ACC112 (cell line): Measurements from ENCODE around the gene TMEM39B.

Experiments
- H2AFZ ChIP-seq: fragments of 200-600 bp; sonication (generic); one replicate; pipeline ENCODE4 v1.6.0; 2017; ENCODE audit warnings: antibody characterized with exemption, low read length; ENCODE audit not compliant: unreplicated experiment
- H3K27ac ChIP-seq: fragments of 200-600 bp; sonication (generic); 2 replicates; pipeline ENCODE4 v1.5.1; 2014; ENCODE audit warnings: low read depth, mild to moderate bottlenecking, antibody characterized with exemption, low read length, moderate library complexity
- H3K27me3 ChIP-seq: fragments of 200-600 bp; sonication (generic); 2 replicates; pipeline ENCODE4 v1.6.1; 2014; ENCODE audit warnings: mild to moderate bottlenecking, antibody characterized with exemption, low read length, moderate library complexity, mixed read lengths; ENCODE audit not compliant: insufficient read depth
- H3K36me3 ChIP-seq: fragments of 200-600 bp; sonication (generic); 2 replicates; pipeline ENCODE4 v1.6.1; 2016; ENCODE audit warnings: mild to moderate bottlenecking, antibody characterized with exemption, low read length, moderate library complexity, mixed read lengths; ENCODE audit not compliant: insufficient read depth
- H3K4me1 ChIP-seq: fragments of 200-600 bp; sonication (generic); one replicate; pipeline ENCODE4 v1.6.1; 2016; ENCODE audit warnings: low read length, mixed read lengths; ENCODE audit not compliant: insufficient read depth, unreplicated experiment, control insufficient read depth
- H3K4me3 ChIP-seq: fragments of 200-600 bp; sonication (generic); 2 replicates; pipeline ENCODE4 v1.5.1; 2014; ENCODE audit warnings: mild to moderate bottlenecking, low read depth, low read length
- H3K79me2 ChIP-seq: fragments of 200-600 bp; sonication (generic); one replicate; pipeline ENCODE4 v1.6.0; 2016; ENCODE audit warnings: low read length; ENCODE audit not compliant: control insufficient read depth, unreplicated experiment, insufficient read depth

TMEM39B gene

GRCh38 chr1:32072622-32073298 is at the start of gene TMEM39B:
TSS of gene TMEM39B (plus strand) at chr1:32072939. CDS start at chr1:32073048, 109 bp downstream.
- Histone ChIP-seq H3K4me1 (peaks cover 48% of the 10 kb centered on the region), H3K27ac (peak within 1 kb of the TSS; percentile 74), H3K36me3 (peaks cover 9% of the 10 kb centered on the region), H3K27me3 (no peaks in the 10 kb centered on the region), H3K4me3 (peak within 1 kb of the TSS; percentile 77), H3K79me2 (peaks cover 30% of the 10 kb centered on the region), H2AFZ (peak within 1 kb of the TSS; percentile 39)

DNA sequence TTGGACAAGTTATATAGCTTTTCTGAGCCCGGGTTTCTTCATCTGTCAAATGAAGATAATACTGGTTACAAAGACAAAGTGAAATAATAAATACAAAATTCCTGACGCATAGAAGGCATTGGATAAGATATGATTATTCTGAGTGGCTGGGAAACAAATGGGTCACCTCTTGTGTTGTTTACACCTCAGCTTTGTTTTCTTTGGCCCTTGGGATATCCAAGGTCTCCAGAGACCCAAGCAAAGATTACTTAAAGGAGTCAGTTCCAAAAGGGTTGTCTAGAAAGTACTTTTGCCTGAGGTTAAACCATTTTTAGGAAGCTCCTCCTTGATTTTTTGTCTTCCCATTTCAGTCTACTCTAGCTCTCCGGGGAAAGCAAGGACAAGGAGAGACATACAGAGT is 49.4 kb upstream of the TMEM39B start:
- H3K4me3 ChIP-seq = no peak overlapping the region
- peaks cover 5% of the 10 kb centered on the region for H3K36me3 ChIP-seq
- no peak overlapping the region for H3K27ac ChIP-seq
- H3K4me1 ChIP-seq = peaks cover 27% of the 10 kb centered on the region
- peaks cover 96% of the 10 kb centered on the region for H3K79me2 ChIP-seq
- H3K27me3 ChIP-seq = no peaks in the 10 kb centered on the region
- no peak overlapping the region for H2AFZ ChIP-seq

GRCh38 chr1:32025515-32025914 is 47.2 kb upstream of the TMEM39B start:
- no peak overlapping the region for H3K4me3 ChIP-seq
- H3K79me2 ChIP-seq = peaks cover 96% of the 10 kb centered on the region
- peaks cover 10% of the 10 kb centered on the region for H3K4me1 ChIP-seq
- no peak overlapping the region for H3K27ac ChIP-seq
- no peak overlapping the region for H2AFZ ChIP-seq
- no peaks in the 10 kb centered on the region for H3K27me3 ChIP-seq
- peaks cover 5% of the 10 kb centered on the region for H3K36me3 ChIP-seq

DNA sequence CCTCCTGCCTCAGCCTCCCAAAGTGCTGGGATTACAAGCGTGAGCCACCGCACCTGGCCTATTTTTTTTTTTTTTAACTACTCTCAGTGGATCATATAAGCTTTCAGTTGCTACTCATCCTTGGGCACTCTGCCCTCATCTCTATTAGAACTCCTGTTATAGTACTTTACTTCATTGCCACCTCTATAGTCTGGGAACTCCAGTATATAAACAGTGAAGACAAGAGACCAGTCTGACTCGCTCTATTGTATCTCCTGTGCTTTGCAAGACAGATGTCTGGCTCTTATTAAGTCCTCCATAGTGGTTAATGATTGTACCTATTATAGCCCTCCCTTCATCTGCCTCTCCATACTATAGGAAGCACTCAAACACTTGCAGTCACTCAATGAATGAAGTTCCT is 44.0 kb upstream of the TMEM39B start:
- H3K27me3 ChIP-seq = no peaks in the 10 kb centered on the region

GRCh38 chr1:32031578-32032274 is 41.0 kb upstream of the TMEM39B start:
- Histone ChIP-seq H3K27ac (peak overlapping the region; percentile 40; the same call in 1 of the 2 replicates), H3K36me3 (peaks cover 33% of the 10 kb centered on the region)

More for the DNA sequence above, 44.0 kb upstream of the TMEM39B start:
- peaks cover 94% of the 10 kb centered on the region for H3K79me2 ChIP-seq
- peaks cover 17% of the 10 kb centered on the region for H3K4me1 ChIP-seq
- no peak overlapping the region for H2AFZ ChIP-seq
- H3K27ac ChIP-seq = no peak overlapping the region
- no peak overlapping the region for H3K4me3 ChIP-seq
- H3K36me3 ChIP-seq = peaks cover 19% of the 10 kb centered on the region

GRCh38 chr1:32032275-32032615 is 40.5 kb upstream of the TMEM39B start:
- H3K4me1 ChIP-seq = peaks cover 15% of the 10 kb centered on the region
- peaks cover 34% of the 10 kb centered on the region for H3K36me3 ChIP-seq
- peaks cover 86% of the 10 kb centered on the region for H3K79me2 ChIP-seq
- no peak overlapping the region for H3K4me3 ChIP-seq
- no peak overlapping the region for H2AFZ ChIP-seq
- peak overlapping the region; percentile 29; the same call in 1 of the 2 replicates for H3K27ac ChIP-seq
- no peaks in the 10 kb centered on the region for H3K27me3 ChIP-seq

More at GRCh38 chr1:32031578-32032274, 41.0 kb upstream of the TMEM39B start:
- H3K4me3 ChIP-seq = no peak overlapping the region
- peaks cover 88% of the 10 kb centered on the region for H3K79me2 ChIP-seq
- H3K27me3 ChIP-seq = no peaks in the 10 kb centered on the region
- H2AFZ ChIP-seq = no peak overlapping the region
- peaks cover 15% of the 10 kb centered on the region for H3K4me1 ChIP-seq

- Histone ChIP-seq H3K27me3 (no peaks in the 10 kb centered on the region), H3K36me3 (peaks cover 58% of the 10 kb centered on the region), H3K27ac (no peak overlapping the region), H3K79me2 (peaks cover 76% of the 10 kb centered on the region), H3K4me3 (no peak overlapping the region), H2AFZ (no peak overlapping the region), H3K4me1 (peaks cover 15% of the 10 kb centered on the region)
Observed at GRCh38 chr1:32035119-32035518, 37.6 kb upstream of the TMEM39B start.

DNA sequence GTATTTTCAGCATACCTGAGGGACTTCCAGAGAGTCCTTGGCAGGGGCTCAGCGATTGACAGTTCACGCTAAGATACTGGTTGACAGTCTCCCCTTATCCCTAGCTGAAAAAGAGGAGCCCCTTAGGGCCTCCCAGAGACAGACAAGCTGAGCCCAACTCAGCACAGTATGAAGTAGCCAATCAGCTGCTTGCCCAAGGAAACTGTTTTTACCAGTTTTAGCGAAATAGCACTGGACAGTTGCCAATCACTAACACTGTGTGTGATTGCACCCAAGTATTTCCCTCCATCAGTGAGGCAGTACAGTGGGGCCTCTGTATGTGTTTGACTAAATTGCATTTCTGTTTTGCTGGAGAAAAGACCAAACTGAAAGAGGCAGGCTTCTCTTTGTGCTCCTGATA is 32.0 kb upstream of the TMEM39B start:
- Histone ChIP-seq H3K4me3 (no peak overlapping the region), H3K27ac (no peak overlapping the region), H3K36me3 (peaks cover 42% of the 10 kb centered on the region), H3K27me3 (no peaks in the 10 kb centered on the region), H2AFZ (no peak overlapping the region), H3K4me1 (no peaks in the 10 kb centered on the region), H3K79me2 (peaks cover 27% of the 10 kb centered on the region)

GRCh38 chr1:32042330-32042729 is 30.4 kb upstream of the TMEM39B start:
- peaks cover 34% of the 10 kb centered on the region for H3K36me3 ChIP-seq
- no peaks in the 10 kb centered on the region for H3K4me1 ChIP-seq
- peaks cover 16% of the 10 kb centered on the region for H3K79me2 ChIP-seq
- H3K4me3 ChIP-seq = no peak overlapping the region
- no peak overlapping the region for H2AFZ ChIP-seq
- no peaks in the 10 kb centered on the region for H3K27me3 ChIP-seq
- H3K27ac ChIP-seq = no peak overlapping the region

DNA sequence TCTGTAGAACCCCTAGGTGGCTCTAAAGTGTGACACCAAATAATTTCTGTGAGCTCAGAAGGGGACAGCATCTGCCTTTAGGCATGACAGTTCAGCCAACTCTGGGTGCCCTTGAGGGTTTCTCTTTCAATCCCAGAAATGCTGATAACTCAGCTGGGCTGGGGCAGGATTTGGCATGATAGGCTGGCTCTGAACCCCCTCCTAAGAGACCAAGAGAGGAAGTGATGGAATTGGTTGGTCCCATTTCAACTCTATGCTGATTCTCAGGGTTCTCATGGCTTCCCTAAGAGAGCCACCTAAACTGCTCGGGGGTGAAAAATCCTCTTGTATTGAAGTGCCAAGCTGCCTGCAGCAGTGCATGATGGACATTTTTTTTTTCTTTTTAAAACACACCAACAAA is 28.5 kb upstream of the TMEM39B start:
- peaks cover 28% of the 10 kb centered on the region for H3K36me3 ChIP-seq
- H3K4me1 ChIP-seq = no peaks in the 10 kb centered on the region
- no peak overlapping the region for H3K27ac ChIP-seq
- no peak overlapping the region for H2AFZ ChIP-seq
- H3K27me3 ChIP-seq = no peaks in the 10 kb centered on the region
- peaks cover 9% of the 10 kb centered on the region for H3K79me2 ChIP-seq
- no peak overlapping the region for H3K4me3 ChIP-seq

- H3K4me1 ChIP-seq = no peaks in the 10 kb centered on the region
- no peak overlapping the region for H3K4me3 ChIP-seq
- peaks cover 24% of the 10 kb centered on the region for H3K36me3 ChIP-seq
- H2AFZ ChIP-seq = no peak overlapping the region
- no peak overlapping the region for H3K27ac ChIP-seq
- no peaks in the 10 kb centered on the region for H3K27me3 ChIP-seq
- peaks cover 6% of the 10 kb centered on the region for H3K79me2 ChIP-seq
Observed at GRCh38 chr1:32045772-32046171, 27.0 kb upstream of the TMEM39B start.
